ENCODE measurements around the gene KRTAP5-8. TPM values are rescaled to one million over a fixed set of nuclear protein-coding genes. Genes with fewer than 3 reads are reported as not detected.
A peak's percentile ranks its signal among the peaks of the same experiment; 100 is the strongest.
"Not testable (repeated sequence)": the region's sequence is repeated elsewhere in the genome, so short reads cannot be mapped to it uniquely, and the experiment has no call there.

The KRTAP5-8 gene
- total and polyA plus RNA-seq, 2 experiments from 2014 or later, result not detected

GRCh38 chr11:71566081-71566620 is 28.3 kb downstream of the KRTAP5-8 start (continued):
- TF ChIP-seq CTCF (conservative IDR thresholded peaks at IDR 0.05; ENCODE audit: low read depth in 2 of 2), result no peak
- TF ChIP-seq REST (IDR thresholded peaks at IDR 0.05; ENCODE audit: unreplicated experiment), result no peak
- no peak for TF ChIP-seq STAT1 (IDR thresholded peaks at IDR 0.05; ENCODE audit: unreplicated experiment)
- no peak for TF ChIP-seq NANOG (IDR thresholded peaks at IDR 0.05; ENCODE audit: borderline replicate concordance)
- TF ChIP-seq POLR2AphosphoS5 (IDR thresholded peaks at IDR 0.05; ENCODE audit: low read depth), result no peak
- no peak for TF ChIP-seq CREB1 (CRISPR knock-in tag; IDR thresholded peaks at IDR 0.05; ENCODE audit: low read depth)
- TF ChIP-seq EZH2 (IDR thresholded peaks at IDR 0.05; ENCODE audit: low read depth, unreplicated experiment), result no peak
- TF ChIP-seq ETS1 (IDR thresholded peaks at IDR 0.05), result no peak
- TF ChIP-seq JUNB (IDR thresholded peaks at IDR 0.05; ENCODE audit: unreplicated experiment), result no peak
- no peak for TF ChIP-seq ZNF114 (CRISPR knock-in tag; IDR thresholded peaks at IDR 0.05)
- TF ChIP-seq EZH2phosphoT487 (IDR thresholded peaks at IDR 0.05; ENCODE audit: unreplicated experiment), result no peak

GRCh38 chr11:71566626-71567599 is 29.1 kb downstream of the KRTAP5-8 start:
- peaks cover 44% of the 10 kb centered on the region for H3K4me1 Mint-ChIP-seq
- peak; percentile 45 for ATAC-seq
- H3K27me3 ChIP-seq (ENCODE audit: insufficient read depth); H3K79me2 ChIP-seq (replicated peaks; ENCODE audit: insufficient read depth); H3F3A ChIP-seq (replicated peaks; ENCODE audit: low read depth); H3K27ac ChIP-seq (ENCODE audit: low read depth); DNase-seq (ENCODE audit: low spot score); H3K4me3 Mint-ChIP-seq; H3K4me2 ChIP-seq; H4K20me1 ChIP-seq (replicated peaks; ENCODE audit: insufficient read depth); H3K9me3 Mint-ChIP-seq; H3K36me3 ChIP-seq (ENCODE audit: insufficient read depth); H3K4me3 ChIP-seq; H3K9me2 ChIP-seq (ENCODE audit: insufficient read depth); H3K36me3 Mint-ChIP-seq (ENCODE audit: low read depth): not testable (repeated sequence)
- H3K27me3 Mint-ChIP-seq (ENCODE audit: insufficient read depth, low read depth, poor library complexity), result peaks cover 17% of the 10 kb centered on the region
- H3K4me1 ChIP-seq (ENCODE audit: insufficient read depth), result peaks cover 16% of the 10 kb centered on the region
- 0 out of 2 replicates have a peak overlapping the region, but pooled peaks have one; percentile 18 for H3K27ac Mint-ChIP-seq
- H2AFZ ChIP-seq, result peak overlapping the region; percentile 78

- H3K27ac Mint-ChIP-seq; ATAC-seq; H3K9me2 ChIP-seq (ENCODE audit: insufficient read depth); H3F3A ChIP-seq (replicated peaks; ENCODE audit: low read depth); H3K4me3 Mint-ChIP-seq; H3K79me2 ChIP-seq (replicated peaks; ENCODE audit: insufficient read depth); H2AFZ ChIP-seq; H3K36me3 Mint-ChIP-seq (ENCODE audit: low read depth); H3K4me3 ChIP-seq; H3K27ac ChIP-seq (ENCODE audit: low read depth); DNase-seq (ENCODE audit: low spot score); H3K9me3 Mint-ChIP-seq; H3K4me2 ChIP-seq; H3K27me3 ChIP-seq (ENCODE audit: insufficient read depth); H3K36me3 ChIP-seq (ENCODE audit: insufficient read depth); H4K20me1 ChIP-seq (replicated peaks; ENCODE audit: insufficient read depth): not testable (repeated sequence)
- peaks cover 17% of the 10 kb centered on the region for H3K27me3 Mint-ChIP-seq (ENCODE audit: insufficient read depth, low read depth, poor library complexity)
- H3K4me1 ChIP-seq (ENCODE audit: insufficient read depth), result peaks cover 16% of the 10 kb centered on the region
- H3K4me1 Mint-ChIP-seq, result peaks cover 44% of the 10 kb centered on the region
Measured at GRCh38 chr11:71567633-71568032, 29.8 kb downstream of the KRTAP5-8 start.
